ENCODE measurements around the gene FBH1. TPM values are rescaled to one million over a fixed set of nuclear protein-coding genes. Genes with fewer than 3 reads are reported as not detected.
"Not testable (repeated sequence)": the region's sequence is repeated elsewhere in the genome, so short reads cannot be mapped to it uniquely, and the experiment has no call there.

Gene FBH1
- polyA plus RNA-seq, 5 donors: 65.0 to 84.8 (median 83.9) TPM

GRCh38 chr10:5902511-5903274 lies 12.7 kb downstream of the FBH1 start:
- DNase-seq: no peak

- no peak for DNase-seq
Observed at GRCh38 chr10:5903563-5903962, 13.5 kb downstream of the FBH1 start.

DNA sequence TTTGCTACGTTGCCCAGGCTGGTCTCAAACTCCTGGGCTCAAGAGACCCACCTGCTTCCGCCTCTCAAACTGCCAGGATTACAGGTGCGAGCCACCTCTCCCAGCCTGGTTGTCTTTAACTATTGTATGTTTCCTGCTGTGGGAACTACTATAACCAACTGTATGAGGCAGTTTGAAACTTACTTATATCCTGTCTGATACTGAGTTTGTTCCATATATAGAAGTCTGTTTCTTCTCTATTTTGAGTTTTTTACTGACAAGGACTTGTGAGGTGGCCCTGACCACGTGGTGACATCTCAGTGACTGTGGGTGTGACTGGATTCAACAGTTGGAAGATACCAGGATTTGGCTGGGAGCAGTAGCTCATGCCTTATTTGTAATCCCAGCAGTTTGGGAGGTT lies 14.2 kb downstream of the FBH1 start:
- no peak for DNase-seq

- DNase-seq: no peak
Observed at GRCh38 chr10:5905854-5906507, 15.9 kb downstream of the FBH1 start.

DNA sequence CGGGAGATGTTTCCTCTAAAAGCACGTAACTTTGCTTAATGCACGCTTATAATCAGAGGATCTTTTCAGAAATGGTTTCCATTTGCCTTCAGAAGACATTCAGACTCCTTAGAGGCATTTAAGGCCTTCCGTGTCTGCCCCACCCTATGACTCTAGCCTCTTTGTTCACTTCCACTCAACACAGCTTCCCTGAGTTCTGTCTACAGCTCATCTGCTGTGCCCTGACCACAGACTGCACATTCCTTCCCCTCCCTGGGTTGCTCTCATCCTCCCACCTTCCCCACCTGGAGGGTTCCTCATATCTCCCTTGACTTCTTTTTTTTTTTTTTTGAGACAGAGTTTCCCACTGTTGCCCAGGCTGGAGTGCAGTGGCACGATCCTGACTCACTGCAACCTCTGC lies 16.6 kb downstream of the FBH1 start:
- DNase-seq: no peak

DNA sequence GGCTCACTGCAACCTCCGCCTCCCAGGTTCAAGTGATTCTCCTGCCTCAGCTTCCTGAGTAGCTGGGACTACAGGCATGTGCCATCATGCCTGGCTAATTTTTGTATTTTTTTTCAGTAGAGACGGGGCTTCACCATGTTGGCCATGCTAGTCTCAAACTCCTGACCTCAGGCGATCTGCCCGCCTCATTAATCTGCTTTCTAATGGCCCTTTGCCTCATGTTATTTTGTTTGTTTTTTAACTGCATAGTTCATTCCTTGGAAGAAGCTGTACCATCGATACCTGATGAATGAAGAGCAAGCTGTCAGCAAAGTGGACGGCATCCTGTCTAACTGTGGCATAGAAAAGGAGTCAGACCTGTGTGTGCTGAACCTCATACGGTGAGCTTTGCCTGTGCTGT lies 18.6 kb downstream of the FBH1 start:
- not testable (repeated sequence) for DNase-seq

GRCh38 chr10:5910323-5911100 lies 20.5 kb downstream of the FBH1 start:
- DNase-seq: no peak

- no peak for DNase-seq
Observed at GRCh38 chr10:5911670-5912069, 21.6 kb downstream of the FBH1 start.

DNA sequence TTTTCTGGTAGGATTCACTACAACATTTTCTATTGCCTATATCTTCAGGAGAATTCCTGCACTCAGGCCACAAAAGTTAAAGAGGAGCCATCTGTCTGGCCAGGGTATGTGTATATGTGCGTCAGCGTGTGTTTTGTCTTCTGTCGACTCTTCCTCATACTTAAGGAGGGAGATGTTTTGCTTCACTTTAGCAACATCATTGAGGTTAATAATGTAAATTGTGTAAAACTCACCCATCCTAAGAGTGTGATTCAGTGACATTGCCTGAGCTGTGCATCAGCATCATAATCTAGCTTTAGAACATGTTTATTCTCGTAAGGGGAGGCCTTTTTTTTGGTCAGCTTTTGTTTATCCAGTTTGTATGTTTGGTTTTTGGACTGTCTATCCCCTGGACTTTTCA lies 23.7 kb downstream of the FBH1 start:
- DNase-seq: no peak

DNA sequence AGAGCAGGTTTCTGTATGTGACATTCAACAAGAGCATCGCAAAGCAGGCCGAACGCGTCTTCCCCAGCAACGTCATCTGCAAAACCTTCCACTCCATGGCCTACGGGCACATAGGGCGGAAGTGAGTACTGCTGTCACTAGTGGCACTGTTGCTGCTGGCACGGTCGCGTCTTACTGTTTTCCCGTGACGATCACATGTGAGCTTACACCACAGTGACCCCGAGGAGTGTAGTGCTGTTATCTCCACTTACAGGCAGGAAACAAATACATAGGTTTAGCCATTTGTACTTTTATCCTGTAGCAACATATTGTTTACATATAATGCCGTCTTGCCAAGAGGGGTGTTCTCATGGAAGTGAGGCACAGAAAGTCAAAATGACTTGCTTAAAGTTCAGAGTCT lies 25.4 kb downstream of the FBH1 start:
- DNase-seq: no peak

DNA sequence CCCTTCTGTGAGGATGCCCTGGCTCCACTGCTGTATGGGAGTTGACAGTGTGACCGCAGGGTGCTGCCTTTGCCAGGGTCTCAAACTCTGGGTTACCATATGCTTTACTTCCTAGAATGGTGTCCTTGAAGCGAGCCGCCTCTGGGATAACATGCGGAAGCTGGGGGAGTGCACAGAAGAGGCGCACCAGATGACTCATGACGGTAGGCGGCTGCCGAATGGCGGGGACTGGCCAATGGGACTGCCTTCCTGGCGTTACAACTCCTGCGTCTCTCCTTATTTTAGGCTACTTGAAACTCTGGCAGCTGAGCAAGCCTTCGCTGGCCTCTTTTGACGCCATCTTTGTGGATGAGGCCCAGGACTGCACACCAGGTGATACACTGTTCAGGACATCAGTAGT lies 27.3 kb downstream of the FBH1 start:
- no peak for DNase-seq

DNA sequence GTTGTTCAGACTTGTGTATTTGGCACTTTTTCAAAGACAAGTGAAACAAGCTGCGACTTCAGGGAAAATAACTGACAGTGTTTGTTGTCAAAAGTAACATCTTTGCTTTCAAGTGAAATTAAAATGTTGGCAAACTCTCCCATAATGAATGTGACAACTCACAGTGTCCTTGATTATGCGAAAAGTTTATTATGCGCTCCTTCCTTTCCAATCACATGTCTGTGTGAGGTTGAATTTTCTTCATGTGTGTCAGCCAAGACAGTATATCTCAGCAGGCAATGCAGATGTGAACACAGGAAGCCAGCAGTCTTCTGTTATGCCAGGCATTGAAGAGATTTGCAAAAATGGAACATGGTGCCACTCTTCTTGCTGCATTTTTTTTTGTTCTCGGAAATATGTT lies 28.7 kb downstream of the FBH1 start:
- no peak for DNase-seq

DNA sequence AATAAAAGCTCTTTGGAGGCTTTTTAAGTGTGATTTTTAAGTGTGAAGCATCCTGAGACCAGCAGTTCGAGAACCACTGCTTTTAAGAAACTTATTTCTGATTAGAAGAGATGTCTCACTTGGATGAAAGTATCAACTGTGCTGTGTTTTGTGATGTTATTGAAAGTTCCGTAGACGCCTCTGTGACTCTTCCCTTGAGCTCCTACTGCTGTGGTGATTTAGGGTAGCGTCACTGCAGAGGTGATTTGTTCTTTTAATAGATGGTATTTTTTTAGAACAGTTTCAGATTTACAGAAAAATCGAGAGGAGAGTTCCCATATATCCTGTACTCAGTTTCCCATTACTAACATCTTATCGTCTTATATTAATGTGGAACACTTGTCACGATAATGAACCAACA lies 29.5 kb downstream of the FBH1 start:
- no peak for DNase-seq

DNA sequence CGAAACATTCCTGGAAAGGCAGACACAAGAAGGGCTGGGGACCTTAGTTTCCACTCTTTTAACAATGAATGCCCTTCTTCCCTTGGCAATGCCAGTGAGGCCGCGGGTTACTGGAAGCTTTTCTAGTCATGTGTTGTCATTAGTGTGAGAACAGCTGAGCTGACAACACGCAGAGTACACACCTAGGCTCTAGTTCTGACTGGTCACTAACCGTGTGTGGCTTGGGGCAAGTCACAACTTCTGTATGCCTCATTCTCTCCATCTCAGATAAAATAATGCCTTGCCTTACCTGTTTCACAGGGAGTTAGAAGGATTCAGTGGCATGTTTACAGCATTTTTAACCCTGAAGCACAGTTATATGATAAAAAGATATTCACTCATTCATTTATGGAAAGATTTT lies 31.7 kb downstream of the FBH1 start:
- DNase-seq: no peak

- DNase-seq: no peak
Observed at GRCh38 chr10:5924889-5925288, 34.8 kb downstream of the FBH1 start.

- peak in 1 of 2 donors; percentile 55 for DNase-seq
Observed at GRCh38 chr10:5927306-5927705, 37.3 kb downstream of the FBH1 start.

DNA sequence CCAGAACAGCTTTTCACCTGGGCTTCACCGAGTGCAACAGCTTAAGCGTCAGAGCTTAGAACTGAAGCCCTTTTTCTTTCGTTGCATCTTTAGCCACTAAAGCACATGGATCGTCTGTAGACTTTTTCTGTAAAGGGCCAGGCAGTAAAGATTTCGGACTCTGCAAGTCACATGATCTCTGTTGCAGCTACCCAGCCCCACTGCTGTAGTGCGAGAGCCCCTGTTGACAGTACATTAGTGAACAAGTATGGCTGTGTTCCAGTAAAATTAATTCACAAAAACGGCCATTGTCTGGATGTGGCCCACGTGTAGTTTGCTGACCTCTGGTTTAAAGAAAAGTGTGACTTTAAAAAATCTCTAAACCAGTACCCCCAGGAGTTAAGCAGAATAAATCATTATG lies 39.4 kb downstream of the FBH1 start:
- no peak for DNase-seq

GRCh38 chr10:5930272-5930671 lies 40.2 kb downstream of the FBH1 start:
- no peak for DNase-seq

- no peak for DNase-seq
Observed at GRCh38 chr10:5932345-5932744, 42.3 kb downstream of the FBH1 start.

DNA sequence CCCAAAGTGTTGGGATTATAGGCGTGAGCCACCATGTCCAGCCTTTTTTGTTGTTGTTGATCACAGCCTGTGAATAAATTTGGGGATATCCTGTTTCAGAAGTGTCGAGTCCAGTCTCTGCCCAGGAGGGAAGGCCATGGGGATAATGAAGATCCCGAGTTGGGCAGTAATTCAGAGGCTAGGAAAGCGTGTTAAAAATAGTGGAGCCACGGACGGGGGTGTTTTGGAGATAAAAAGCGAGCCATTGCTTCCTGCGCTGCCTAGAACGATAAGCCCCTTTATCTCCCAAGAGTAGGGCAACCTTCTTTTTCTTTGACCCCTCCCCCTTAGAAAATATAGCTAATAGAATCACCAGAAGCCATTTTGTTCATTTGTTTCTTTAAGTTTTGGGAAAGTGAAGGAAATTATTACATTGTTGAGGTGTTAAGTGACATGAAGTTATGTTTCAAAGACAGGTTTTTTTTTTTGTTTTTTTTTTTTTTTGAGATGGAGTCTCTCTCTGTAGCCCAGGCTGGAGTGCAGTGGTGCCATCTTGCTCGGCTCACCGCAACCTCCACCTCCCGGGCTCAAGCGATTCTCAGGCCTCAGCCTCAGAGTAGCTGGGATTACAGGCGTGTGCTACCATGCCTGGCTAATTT lies 44.0 kb downstream of the FBH1 start:
- DNase-seq: no peak

DNA sequence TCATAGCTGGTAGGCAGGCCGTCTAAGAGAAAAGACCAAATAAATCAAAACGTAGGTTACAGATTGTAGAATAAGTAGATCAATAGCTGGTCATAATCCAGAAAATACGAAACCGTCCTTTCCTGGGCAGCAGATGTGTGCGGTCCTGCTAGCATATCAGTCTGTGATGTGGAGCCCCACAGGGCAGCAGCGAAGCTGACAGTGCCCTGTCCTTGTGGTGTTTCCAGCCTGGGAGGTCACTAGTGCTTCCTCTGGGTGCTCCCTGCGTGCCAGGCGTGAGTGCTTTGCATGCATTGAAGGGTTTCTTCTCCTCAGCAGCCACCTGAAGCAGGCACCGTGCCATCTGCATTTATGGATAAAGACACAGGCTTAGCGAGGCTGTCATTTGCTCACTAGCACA lies 45.6 kb downstream of the FBH1 start:
- no peak for DNase-seq

- no peak for DNase-seq
Observed at GRCh38 chr10:5937016-5937415, 47.0 kb downstream of the FBH1 start.

Measured in right lung (tissue), 5 donors.